Upper lobe of right lung (tissue), 1 donor: ENCODE measurements around the gene BRME1. TPM values are rescaled to one million over a fixed set of nuclear protein-coding genes. Genes with fewer than 3 reads are reported as not detected.

Source experiments
- ATAC-seq: fragments of 200-7000 bp; cut with Tn5 transposase; one replicate; pipeline ENCODE4 v1.9.1; 2020; ENCODE audit warnings: mild to moderate bottlenecking, moderate library complexity
- DNase-seq: peaks from one replicate; pipeline ENCODE4 v3.0.0-alpha.2; 2020
- H3K27ac ChIP-seq: fragments of 200-600 bp; one replicate; pipeline ENCODE4 v1.8.0; 2022
- H3K27me3 ChIP-seq: fragments of 200-600 bp; one replicate; pipeline ENCODE4 v1.8.0; 2022; ENCODE audit warnings: mild to moderate bottlenecking
- H3K36me3 ChIP-seq: fragments of 200-600 bp; one replicate; pipeline ENCODE4 v1.8.0; 2022
- H3K4me1 ChIP-seq: fragments of 200-600 bp; one replicate; pipeline ENCODE4 v1.8.0; 2022
- H3K4me3 ChIP-seq: fragments of 200-600 bp; one replicate; pipeline ENCODE4 v1.8.0; 2022; ENCODE audit warnings: mild to moderate bottlenecking
- H3K9me3 ChIP-seq: fragments of 200-600 bp; one replicate; pipeline ENCODE4 v1.8.0; 2022
- intact Hi-C: fragments of 100-400 bp; cut with DNase I; formaldehyde crosslinking; loops from one replicate; pipeline ENCODE4 v1.11.0; 2022
- total RNA-seq: library from RNA; stranded (reverse); fragmentation: NEBNext Ultra II Directional; extraction: Animal tissue kit (Norgen Biotek cat#: 25700); gene quantifications from one replicate; pipeline ENCODE4 v1.2.1, GENCODE V29; 2021
- TF ChIP-seq, protein P1 (sequence below): fragments of 200-600 bp; IDR thresholded peaks from one replicate; pipeline ENCODE4 v1.8.0; 2022; ENCODE audit warnings: antibody characterized with exemption
- donor health status: DM: no; HTN: yes; CAD: no; lungs with severe emphysema.

The BRME1 gene
- total RNA-seq, 1 donor from 2014 or later: 2.0 TPM

DNA sequence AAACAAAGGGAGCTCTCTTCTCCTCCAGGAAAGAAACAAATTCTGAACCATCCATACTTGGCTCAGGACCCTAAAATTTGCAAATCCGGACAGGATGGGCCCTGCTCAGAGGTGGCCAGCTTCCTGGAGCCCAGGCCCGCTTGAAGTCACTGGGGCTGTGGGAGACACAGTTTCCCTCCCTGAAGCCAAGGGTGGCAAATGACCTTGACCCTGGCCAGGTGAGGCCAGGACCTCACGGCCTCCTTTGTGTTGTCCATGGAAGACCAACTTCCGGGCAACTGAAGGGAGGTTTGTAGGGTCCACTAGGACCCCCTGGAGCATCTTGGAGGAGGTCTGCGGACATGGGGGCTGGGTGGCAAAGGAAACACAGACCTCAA, 23.5 kb downstream of the BRME1 start:
- Histone ChIP-seq H3K27me3 (no peaks in the 10 kb centered on the region), H3K36me3 (no peaks in the 10 kb centered on the region), H3K9me3 (no peaks in the 10 kb centered on the region), H3K4me3 (no peak overlapping the region), H3K4me1 (peaks cover 22% of the 10 kb centered on the region), H3K27ac (no peak overlapping the region)
- TF ChIP-seq, protein P1, sequence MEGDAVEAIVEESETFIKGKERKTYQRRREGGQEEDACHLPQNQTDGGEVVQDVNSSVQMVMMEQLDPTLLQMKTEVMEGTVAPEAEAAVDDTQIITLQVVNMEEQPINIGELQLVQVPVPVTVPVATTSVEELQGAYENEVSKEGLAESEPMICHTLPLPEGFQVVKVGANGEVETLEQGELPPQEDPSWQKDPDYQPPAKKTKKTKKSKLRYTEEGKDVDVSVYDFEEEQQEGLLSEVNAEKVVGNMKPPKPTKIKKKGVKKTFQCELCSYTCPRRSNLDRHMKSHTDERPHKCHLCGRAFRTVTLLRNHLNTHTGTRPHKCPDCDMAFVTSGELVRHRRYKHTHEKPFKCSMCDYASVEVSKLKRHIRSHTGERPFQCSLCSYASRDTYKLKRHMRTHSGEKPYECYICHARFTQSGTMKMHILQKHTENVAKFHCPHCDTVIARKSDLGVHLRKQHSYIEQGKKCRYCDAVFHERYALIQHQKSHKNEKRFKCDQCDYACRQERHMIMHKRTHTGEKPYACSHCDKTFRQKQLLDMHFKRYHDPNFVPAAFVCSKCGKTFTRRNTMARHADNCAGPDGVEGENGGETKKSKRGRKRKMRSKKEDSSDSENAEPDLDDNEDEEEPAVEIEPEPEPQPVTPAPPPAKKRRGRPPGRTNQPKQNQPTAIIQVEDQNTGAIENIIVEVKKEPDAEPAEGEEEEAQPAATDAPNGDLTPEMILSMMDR: no peak
- intact Hi-C loops: no loop called here
- no peak for ATAC-seq
- no peak for DNase-seq

DNA sequence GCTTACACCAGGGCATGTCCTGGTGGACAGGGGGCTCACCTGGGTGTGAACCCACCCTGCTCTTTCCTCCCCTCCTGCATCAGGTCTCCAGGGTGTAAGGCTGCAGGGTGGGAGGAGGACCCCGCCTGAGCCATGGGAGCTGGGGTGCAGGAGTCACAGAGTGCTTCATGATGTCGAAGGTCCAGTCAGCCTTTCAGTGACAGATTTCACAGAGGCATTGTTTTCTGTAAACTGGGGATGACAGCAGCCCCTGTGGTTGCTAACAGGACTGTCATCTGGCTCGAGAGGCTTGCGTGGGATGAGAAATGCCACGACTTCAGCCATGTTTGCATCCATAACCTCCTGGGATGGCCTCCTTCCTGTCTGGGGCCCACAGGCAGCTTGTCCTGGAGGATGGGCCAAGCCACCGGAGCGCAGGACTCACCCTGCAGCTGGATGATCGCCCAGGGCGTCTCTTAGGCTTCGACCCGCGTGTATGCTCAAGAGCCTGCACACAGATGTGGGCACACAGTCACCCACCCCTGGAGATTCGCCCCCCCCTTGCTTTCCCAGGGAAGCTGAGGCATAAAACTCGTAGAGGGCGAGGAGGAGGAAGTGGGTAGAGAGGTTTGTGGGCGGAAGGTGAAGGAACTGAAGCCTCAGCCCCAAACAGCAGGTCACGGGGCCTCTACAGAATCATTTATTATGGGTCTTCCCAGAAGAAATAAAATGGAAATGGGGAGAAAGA, 24.1 kb downstream of the BRME1 start:
- Histone ChIP-seq H3K27me3 (no peaks in the 10 kb centered on the region), H3K36me3 (no peaks in the 10 kb centered on the region), H3K27ac (peak overlapping the region; percentile 30), H3K4me3 (no peak overlapping the region), H3K4me1 (peaks cover 22% of the 10 kb centered on the region), H3K9me3 (no peaks in the 10 kb centered on the region)
- no peak for ATAC-seq
- TF ChIP-seq, protein P1: no peak
- intact Hi-C loops: no loop called here
- peak; percentile 70 for DNase-seq

DNA sequence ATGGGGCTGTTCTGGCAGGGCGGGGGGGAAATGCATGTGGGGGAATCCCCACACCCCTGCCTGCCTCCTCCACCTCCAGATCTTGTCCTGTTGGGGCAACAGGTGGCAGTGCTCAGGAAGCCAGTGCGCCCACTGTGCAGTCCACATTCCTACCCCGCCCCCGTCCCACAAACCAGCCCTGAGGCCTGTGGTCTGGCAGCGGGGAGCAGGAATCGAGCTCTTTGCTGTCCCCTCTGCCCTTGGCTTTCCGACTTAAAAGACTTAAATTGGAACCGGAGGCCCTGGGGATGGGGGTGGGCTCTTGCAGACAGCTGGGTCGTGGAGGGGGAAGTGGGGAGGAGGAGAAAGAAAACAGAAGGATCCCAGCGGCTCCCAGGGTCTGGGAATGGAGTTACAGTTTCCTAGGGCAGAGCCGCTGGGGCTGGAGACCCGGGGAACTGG, 24.6 kb downstream of the BRME1 start:
- TF ChIP-seq, protein P1: no peak
- Histone ChIP-seq H3K27ac (peak overlapping the region; percentile 30), H3K36me3 (no peaks in the 10 kb centered on the region), H3K4me1 (peaks cover 22% of the 10 kb centered on the region), H3K27me3 (no peaks in the 10 kb centered on the region), H3K9me3 (no peaks in the 10 kb centered on the region), H3K4me3 (no peak overlapping the region)
- no peak for DNase-seq
- intact Hi-C loops: no loop called here
- no peak for ATAC-seq

DNA sequence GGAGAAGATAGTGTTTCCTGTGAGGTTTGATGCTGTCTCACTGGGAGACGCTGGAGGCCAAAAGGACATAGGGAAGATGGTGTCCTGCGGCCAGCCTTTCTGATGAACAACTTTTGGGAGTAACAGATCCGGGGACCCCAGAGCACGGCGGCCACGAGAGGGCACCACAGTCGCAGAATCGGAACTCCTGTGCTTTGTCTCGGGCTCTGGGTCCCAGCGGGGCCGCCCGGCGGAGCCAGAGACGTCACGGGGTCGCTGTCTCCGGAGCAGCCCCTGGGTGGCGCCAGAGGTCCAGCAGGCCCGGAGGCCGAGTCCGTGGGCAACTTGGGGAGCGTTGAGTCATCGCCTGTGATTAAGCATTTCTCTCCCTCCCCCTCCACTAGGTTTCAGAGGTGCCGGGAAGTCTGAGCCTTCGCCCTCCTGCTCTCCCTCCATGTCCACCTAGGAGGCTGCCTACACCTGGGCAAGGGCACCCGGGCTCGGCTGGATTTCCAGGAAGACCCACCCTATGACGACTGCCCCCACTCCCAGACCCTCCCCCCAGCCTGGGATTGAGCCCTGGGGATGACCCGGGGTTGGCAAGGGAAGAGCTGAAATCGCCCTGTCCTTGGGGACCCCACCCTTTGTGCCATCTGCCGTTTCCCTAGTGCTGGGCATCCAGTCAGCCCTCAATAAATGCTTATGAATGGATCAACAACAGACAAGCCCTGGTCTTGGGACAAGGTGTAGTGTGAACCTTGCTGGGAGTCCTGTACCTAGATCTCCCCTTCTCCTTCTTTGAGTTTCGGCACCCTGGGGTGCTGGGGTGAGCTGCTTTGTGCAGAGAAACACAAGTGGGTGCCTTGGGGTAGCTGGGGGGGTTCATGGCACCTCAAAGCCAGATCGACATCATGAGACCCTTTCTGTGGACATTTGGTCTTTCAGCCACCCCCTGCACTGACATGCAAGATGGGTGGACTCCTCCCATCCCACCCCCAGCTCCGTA, 25.6 kb downstream of the BRME1 start:
- peak overlapping the region; percentile 81 for H3K27ac ChIP-seq
- DNase-seq (peak; percentile 99), ATAC-seq (peak; percentile 98)
- no peaks in the 10 kb centered on the region for H3K27me3 ChIP-seq
- H3K4me3 ChIP-seq: no peak overlapping the region
- TF ChIP-seq, protein P1: peak; percentile 99
- no peaks in the 10 kb centered on the region for H3K36me3 ChIP-seq
- intact Hi-C loops: no loop called here
- H3K9me3 ChIP-seq: no peaks in the 10 kb centered on the region
- peaks cover 22% of the 10 kb centered on the region for H3K4me1 ChIP-seq

DNA sequence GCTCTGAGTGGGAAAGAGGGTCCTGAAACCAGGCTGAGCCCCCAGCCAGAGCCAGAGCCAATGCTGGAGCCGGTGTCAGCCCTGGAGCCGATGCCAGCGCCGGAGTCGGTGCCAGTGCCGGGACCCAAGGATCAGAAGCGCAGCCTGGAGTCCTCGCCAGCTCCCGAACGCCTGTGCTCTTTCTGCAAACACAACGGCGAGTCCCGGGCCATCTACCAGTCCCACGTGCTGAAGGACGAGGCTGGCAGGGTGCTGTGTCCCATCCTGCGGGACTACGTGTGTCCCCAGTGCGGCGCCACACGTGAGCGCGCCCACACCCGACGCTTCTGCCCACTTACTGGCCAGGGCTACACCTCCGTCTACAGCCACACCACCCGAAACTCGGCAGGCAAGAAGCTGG, 28.6 kb downstream of the BRME1 start:
- intact Hi-C loops: no loop called here
- no peaks in the 10 kb centered on the region for H3K27me3 ChIP-seq
- peaks cover 22% of the 10 kb centered on the region for H3K4me1 ChIP-seq
- no peak for DNase-seq
- no peak for ATAC-seq
- H3K4me3 ChIP-seq: no peak overlapping the region
- TF ChIP-seq, protein P1: no peak
- H3K9me3 ChIP-seq: no peaks in the 10 kb centered on the region
- no peaks in the 10 kb centered on the region for H3K36me3 ChIP-seq
- H3K27ac ChIP-seq: no peak overlapping the region
